Tibial nerve (tissue), 3 donors: ENCODE measurements around the gene PLXDC2.

ENCODE experiments used
- CTCF ChIP-seq, 5 experiments: fragments of 200-600 bp in 3 of 5; fragments of 450-650 bp in 2 of 5; sonication (generic) in 3 of 5; IDR thresholded peaks; one replicate each; pipeline ENCODE4 v1.5.1; 2016 to 2019; ENCODE audit warnings: antibody characterized with exemption in 5 of 5, mild to moderate bottlenecking in 3 of 5, moderate library complexity in 2 of 5
- POLR2A ChIP-seq, 2 donors: fragments of 450-650 bp; IDR thresholded peaks; one replicate each; pipeline ENCODE4 v1.6.1; 2017; ENCODE audit warnings: antibody characterized with exemption in 2 of 2, mild to moderate bottlenecking in 2 of 2, moderate library complexity in 2 of 2

GRCh38 chr10:20281579-20281978 lies 465.3 kb downstream of the PLXDC2 start:
- no peak for TF ChIP-seq POLR2A (IDR thresholded peaks at IDR 0.05)
- no peak for TF ChIP-seq CTCF (IDR thresholded peaks at IDR 0.05)
